Measurements from ENCODE around the gene TPSG1. TPM values are rescaled to one million over a fixed set of nuclear protein-coding genes. Genes with fewer than 3 reads are reported as not detected.
A peak's percentile ranks its signal among the peaks of the same experiment; 100 is the strongest.
"Not testable (repeated sequence)": the region's sequence is repeated elsewhere in the genome, so short reads cannot be mapped to it uniquely, and the experiment has no call there.

TPSG1 gene
- total RNA-seq, 4 donors from 2014 or later, result 0.31 to 3.0 TPM; not detected in 2

GRCh38 chr16:1258906-1259759 lies 34.1 kb upstream of the TPSG1 start:
- no peak overlapping the region for H3K27ac ChIP-seq
- no peaks in the 10 kb centered on the region for H3K9me3 ChIP-seq
- 40% methylated on average over 2 of the region's 42 CpGs; no CpG with 5 or more reads in 1 of the 2 donors for WGBS, 2 donors (ENCODE audit: low coverage in 1 of 2)
- peak overlapping the region in 1 of 2 donors; percentile 6 for H3K4me3 ChIP-seq
- H3K27me3 ChIP-seq, result peaks cover 88% of the 10 kb centered on the region
- H3K36me3 ChIP-seq, result no peaks in the 10 kb centered on the region
- ATAC-seq, result no peak
- TF ChIP-seq, protein P1, sequence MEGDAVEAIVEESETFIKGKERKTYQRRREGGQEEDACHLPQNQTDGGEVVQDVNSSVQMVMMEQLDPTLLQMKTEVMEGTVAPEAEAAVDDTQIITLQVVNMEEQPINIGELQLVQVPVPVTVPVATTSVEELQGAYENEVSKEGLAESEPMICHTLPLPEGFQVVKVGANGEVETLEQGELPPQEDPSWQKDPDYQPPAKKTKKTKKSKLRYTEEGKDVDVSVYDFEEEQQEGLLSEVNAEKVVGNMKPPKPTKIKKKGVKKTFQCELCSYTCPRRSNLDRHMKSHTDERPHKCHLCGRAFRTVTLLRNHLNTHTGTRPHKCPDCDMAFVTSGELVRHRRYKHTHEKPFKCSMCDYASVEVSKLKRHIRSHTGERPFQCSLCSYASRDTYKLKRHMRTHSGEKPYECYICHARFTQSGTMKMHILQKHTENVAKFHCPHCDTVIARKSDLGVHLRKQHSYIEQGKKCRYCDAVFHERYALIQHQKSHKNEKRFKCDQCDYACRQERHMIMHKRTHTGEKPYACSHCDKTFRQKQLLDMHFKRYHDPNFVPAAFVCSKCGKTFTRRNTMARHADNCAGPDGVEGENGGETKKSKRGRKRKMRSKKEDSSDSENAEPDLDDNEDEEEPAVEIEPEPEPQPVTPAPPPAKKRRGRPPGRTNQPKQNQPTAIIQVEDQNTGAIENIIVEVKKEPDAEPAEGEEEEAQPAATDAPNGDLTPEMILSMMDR (IDR thresholded peaks at IDR 0.05), result no peak
- no peak for TF ChIP-seq POLR2AphosphoS5 (IDR thresholded peaks at IDR 0.05)
- no peak for TF ChIP-seq POLR2A (IDR thresholded peaks at IDR 0.05)
- TF ChIP-seq EP300 (IDR thresholded peaks at IDR 0.05), result no peak
- H3K4me1 ChIP-seq, result peaks cover 0 to 8% (median 0%) of the 10 kb centered on the region in 3 donors

- ATAC-seq, result no peak
- Histone ChIP-seq H3K27me3 (peaks cover 79% of the 10 kb centered on the region), H3K4me1 (peaks cover 0 to 8% (median 0%) of the 10 kb centered on the region in 3 donors), H3K36me3 (no peaks in the 10 kb centered on the region), H3K27ac (no peak overlapping the region), H3K4me3 (no peak overlapping the region), H3K9me3 (no peaks in the 10 kb centered on the region)
- no peak for TF ChIP-seq EP300 (IDR thresholded peaks at IDR 0.05)
- TF ChIP-seq POLR2A (IDR thresholded peaks at IDR 0.05), result no peak
- TF ChIP-seq POLR2AphosphoS5 (IDR thresholded peaks at IDR 0.05), result no peak
- TF ChIP-seq, protein P1 (IDR thresholded peaks at IDR 0.05), result no peak
- 75% methylated on average over 1 of the region's 12 CpGs; no CpG with 5 or more reads in 1 of the 2 donors for WGBS, 2 donors (ENCODE audit: low coverage in 1 of 2)
Measured at GRCh38 chr16:1258225-1258600, 33.1 kb upstream of the TPSG1 start.

DNA sequence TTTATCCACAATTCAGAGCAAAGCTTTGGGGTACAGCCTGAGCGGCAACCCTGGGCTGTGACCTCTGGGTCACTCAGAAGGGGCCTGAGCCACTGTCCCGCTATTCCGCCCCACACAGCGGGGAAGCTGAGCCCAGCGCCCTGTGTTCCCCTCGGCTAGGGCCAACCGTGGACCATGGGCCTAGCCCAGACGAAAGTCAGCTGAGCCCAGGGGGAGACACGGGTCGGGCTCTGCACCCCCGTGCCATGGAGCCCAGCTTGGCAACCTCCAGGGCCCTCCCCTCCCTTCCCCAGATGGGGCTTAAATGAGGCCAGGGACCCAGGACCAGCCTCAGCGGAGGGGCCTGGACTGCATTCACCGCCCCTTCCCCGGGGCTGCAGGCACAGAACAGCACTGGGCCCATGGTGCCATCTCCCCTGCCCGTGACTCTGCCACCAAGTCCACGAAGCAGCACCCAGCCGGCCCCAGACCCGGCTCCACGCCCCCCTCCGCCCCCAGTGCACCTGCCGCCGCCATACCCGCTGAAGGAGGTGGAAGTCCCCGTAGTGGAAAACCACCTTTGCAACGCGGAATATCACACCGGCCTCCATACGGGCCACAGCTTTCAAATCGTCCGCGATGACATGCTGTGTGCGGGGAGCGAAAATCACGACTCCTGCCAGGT lies 32.6 kb upstream of the TPSG1 start:
- no peak for ATAC-seq
- no peak for TF ChIP-seq EP300 (IDR thresholded peaks at IDR 0.05)
- no peak for TF ChIP-seq POLR2AphosphoS5 (IDR thresholded peaks at IDR 0.05)
- TF ChIP-seq POLR2A (IDR thresholded peaks at IDR 0.05), result no peak
- TF ChIP-seq, protein P1 (IDR thresholded peaks at IDR 0.05), result no peak

GRCh38 chr16:1256874-1257322 lies 31.8 kb upstream of the TPSG1 start:
- Histone ChIP-seq H3K9me3 (no peaks in the 10 kb centered on the region), H3K4me3 (no peak overlapping the region), H3K27me3 (peaks cover 66% of the 10 kb centered on the region), H3K27ac (no peak overlapping the region), H3K36me3 (no peaks in the 10 kb centered on the region), H3K4me1 (peaks cover 0 to 8% (median 0%) of the 10 kb centered on the region in 3 donors)
- ATAC-seq, result no peak
- WGBS, 2 donors (ENCODE audit: low coverage in 1 of 2), result 65% methylated on average over 4 of the region's 22 CpGs; no CpG with 5 or more reads in 1 of the 2 donors
- TF ChIP-seq, protein P1 (IDR thresholded peaks at IDR 0.05), result no peak

More for the DNA sequence above, 32.6 kb upstream of the TPSG1 start:
- Histone ChIP-seq H3K27ac (no peak overlapping the region), H3K36me3 (no peaks in the 10 kb centered on the region), H3K4me1 (peaks cover 0 to 8% (median 0%) of the 10 kb centered on the region in 3 donors), H3K9me3 (no peaks in the 10 kb centered on the region), H3K27me3 (peaks cover 74% of the 10 kb centered on the region), H3K4me3 (no peak overlapping the region)
- no CpG with 5 or more reads among the region's 34 CpGs for WGBS, 2 donors (ENCODE audit: low coverage in 1 of 2)

DNA sequence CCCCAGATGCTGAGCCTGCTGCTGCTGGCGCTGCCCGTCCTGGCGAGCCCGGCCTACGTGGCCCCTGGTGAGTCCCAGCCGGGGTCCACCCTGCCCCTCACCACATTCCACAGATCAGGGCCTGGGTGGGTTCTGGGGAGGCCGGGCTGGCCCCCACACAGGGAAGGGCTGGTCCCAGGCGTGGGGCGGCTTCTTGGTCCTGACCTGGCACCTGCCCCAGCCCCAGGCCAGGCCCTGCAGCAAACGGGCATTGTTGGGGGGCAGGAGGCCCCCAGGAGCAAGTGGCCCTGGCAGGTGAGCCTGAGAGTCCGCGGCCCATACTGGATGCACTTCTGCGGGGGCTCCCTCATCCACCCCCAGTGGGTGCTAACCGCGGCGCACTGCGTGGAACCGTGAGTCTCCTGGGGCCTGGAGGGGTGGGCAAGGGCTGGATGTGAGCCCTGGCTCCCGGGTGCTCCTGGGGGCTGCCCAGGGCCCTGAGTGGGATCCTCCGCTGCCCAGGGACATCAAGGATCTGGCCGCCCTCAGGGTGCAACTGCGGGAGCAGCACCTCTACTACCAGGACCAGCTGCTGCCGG lies 31.3 kb upstream of the TPSG1 start:
- not testable (repeated sequence) for ATAC-seq, H3K27ac ChIP-seq, H3K4me1 ChIP-seq, H3K36me3 ChIP-seq, H3K4me3 ChIP-seq, H3K9me3 ChIP-seq
- H3K27me3 ChIP-seq, result peaks cover 61% of the 10 kb centered on the region
- no CpG with 5 or more reads among the region's 23 CpGs for WGBS, 2 donors (ENCODE audit: low coverage in 1 of 2)

DNA sequence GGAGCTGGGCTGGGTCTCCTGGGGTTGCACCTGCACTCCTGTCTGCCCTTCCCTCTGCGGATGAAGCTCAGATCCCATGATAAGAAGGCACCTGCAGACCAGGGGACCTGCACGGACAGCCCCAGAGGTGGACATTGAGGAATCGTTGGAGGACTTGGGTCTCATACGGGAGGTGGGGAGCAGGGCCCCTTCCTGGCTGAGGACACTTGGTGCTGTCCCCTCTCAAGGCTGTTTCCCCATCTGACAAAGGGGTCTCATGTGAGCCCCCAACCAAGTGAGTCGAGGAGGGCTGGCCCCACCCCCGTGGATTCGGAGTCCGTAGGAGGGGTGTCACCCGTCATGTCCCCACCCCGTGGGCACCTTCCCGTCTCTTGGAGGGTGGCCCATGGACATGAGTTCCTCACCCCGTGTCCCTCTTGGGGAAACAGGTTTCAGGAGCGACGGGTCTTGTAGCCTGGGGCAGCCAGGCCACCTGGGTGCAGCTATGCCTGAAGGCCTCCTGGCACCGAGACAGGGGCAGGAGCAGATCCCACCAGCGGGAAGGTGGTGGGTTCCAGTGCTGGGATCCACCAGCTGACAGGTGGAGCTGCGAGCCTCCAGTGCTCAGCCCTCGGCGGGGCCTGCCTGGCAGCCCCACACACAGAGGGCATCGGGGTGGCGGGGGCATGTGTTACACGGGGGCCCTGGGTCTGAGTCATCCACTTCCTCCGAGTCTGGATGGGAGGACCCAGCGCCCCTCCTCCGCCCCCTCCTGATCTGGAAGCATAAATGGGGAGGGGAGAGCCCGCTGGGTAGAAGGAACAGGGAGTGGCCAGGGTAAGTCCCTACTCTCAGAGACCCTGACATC lies 30.4 kb upstream of the TPSG1 start, which contains the start of gene TPSD1:
TPSD1 (plus strand) TSS at position 794 of the 847 bp plus-strand sequence. CDS start 212 bp downstream, outside the sequence.
- WGBS, 2 donors (ENCODE audit: low coverage in 1 of 2), result no CpG with 5 or more reads among the region's 26 CpGs
- H3K27me3 ChIP-seq, result peaks cover 52% of the 10 kb centered on the region
- not testable (repeated sequence) for ATAC-seq, H3K4me3 ChIP-seq, H3K9me3 ChIP-seq, H3K36me3 ChIP-seq, H3K27ac ChIP-seq, H3K4me1 ChIP-seq

- H3K4me3 ChIP-seq, H3K36me3 ChIP-seq, H3K27ac ChIP-seq, ATAC-seq, H3K4me1 ChIP-seq, H3K9me3 ChIP-seq: not testable (repeated sequence)
- WGBS, 2 donors (ENCODE audit: low coverage in 1 of 2), result no CpG with 5 or more reads among the region's 3 CpGs
- peaks cover 45% of the 10 kb centered on the region for H3K27me3 ChIP-seq
Measured at GRCh38 chr16:1254821-1255220, 29.8 kb upstream of the TPSG1 start.
